Heart right ventricle (tissue), 16 donors: ENCODE measurements around the gene CUBN. TPM values are rescaled to one million over a fixed set of nuclear protein-coding genes. Genes with fewer than 3 reads are reported as not detected.

Experiments used
- ATAC-seq, 8 donors: fragments of 200-7000 bp; cut with Tn5 transposase; one replicate each; pipeline ENCODE4 v1.9.1; 2020; ENCODE audit warnings: mild to moderate bottlenecking in 8 of 8, moderate library complexity in 8 of 8, moderate number of reproducible peaks in 1 of 8
- DNase-seq, 2 donors: peaks; one replicate each; pipeline ENCODE4 v3.0.0-alpha.2; 2020
- H3K27ac ChIP-seq, 10 donors: fragments of 200-600 bp; sonication (generic) in 2 of 10; one replicate each; pipeline versions ENCODE4 v1.5.0 to v1.8.0; 2020 to 2022; ENCODE audit warnings: mild to moderate bottlenecking in 3 of 10
- H3K27me3 ChIP-seq, 7 donors: fragments of 200-600 bp; one replicate each; pipeline ENCODE4 v1.8.0; 2021 to 2022; ENCODE audit warnings: mild to moderate bottlenecking in 2 of 7
- H3K36me3 ChIP-seq, 9 donors: fragments of 200-600 bp; sonication (generic) in 1 of 9; one replicate each; pipeline versions ENCODE4 v1.5.0 to v1.8.0; 2020 to 2022; ENCODE audit warnings: mild to moderate bottlenecking in 2 of 9
- H3K4me1 ChIP-seq, 9 donors: fragments of 200-600 bp; sonication (generic) in 1 of 9; one replicate each; pipeline versions ENCODE4 v1.5.0 to v1.8.0; 2020 to 2022; ENCODE audit warnings: mild to moderate bottlenecking in 4 of 9
- H3K4me3 ChIP-seq, 10 donors: fragments of 200-600 bp; sonication (generic) in 2 of 10; one replicate each; pipeline versions ENCODE4 v1.5.0 to v1.8.0; 2020 to 2022; ENCODE audit warnings: mild to moderate bottlenecking in 7 of 10, moderate library complexity in 2 of 10
- H3K9me3 ChIP-seq, 11 donors: fragments of 200-600 bp in 10 of 11; sonication (generic) in 2 of 11; one replicate each; pipeline versions ENCODE4 v1.5.0 to v1.8.0; 2013 to 2022; ENCODE audit warnings: mild to moderate bottlenecking in 2 of 11, control low read depth in 1 of 11, moderate library complexity in 1 of 11
- WGBS, 2 donors: extraction: QIAGEN DNeasy Blood & Tissue Kit; methylation state at CpG; one replicate each; pipeline ENCODE4 v1.1.7; 2013; ENCODE audit warnings: inconsistent platforms in 1 of 2; 5-methylcytosine and 5-hydroxymethylcytosine counted together
- intact Hi-C, 10 donors: fragments of 100-400 bp; cut with DNase I; formaldehyde crosslinking; loops; one replicate each; pipeline versions ENCODE4 v1.11.1 to v1.14.2; 2022
- polyA plus RNA-seq, 2 donors: library from polyadenylated mRNA; stranded (reverse); fragments of 200-250 nt; gene quantifications; one replicate each; pipeline ENCODE4 v1.2.3, GENCODE V29; 2013
- total RNA-seq, 10 donors: library from RNA; stranded (reverse); fragmentation: NEBNext Ultra II Directional in 3 of 10; extraction: Animal tissue kit (Norgen Biotek cat#: 25700) in 3 of 10; gene quantifications; one replicate each; pipeline versions ENCODE4 v1.2.1 to v1.2.4, GENCODE V29; 2021 to 2023
- TF ChIP-seq, protein P1 (sequence below), 9 donors: fragments of 200-600 bp; sonication (generic) in 2 of 9; IDR thresholded peaks; one replicate each; pipeline versions ENCODE4 v1.5.0 to v1.8.0; 2021 to 2022; ENCODE audit warnings: antibody characterized with exemption in 9 of 9, mild to moderate bottlenecking in 5 of 9, moderate library complexity in 1 of 9
- donor health status: Arrhythmogenic right ventricular cardiomyopathy.
- donor health status: ischemic (EF 13 %, LVEDD 7.1; RV severe dilation, severe dysfunction).
- donor health status: healthy with polysubstance abuse.
- donor health status: DM: no; HTN: yes; CAD: no.
- donor health status: DM: no; HTN: no; CAD: no.
- donor health status: ischemic (EF 25% LVEDD 6.9; RV normal size, moderate dysfunction).
- donor health status: ischemic (EF 25% LVEDD 5.7; RV mildly dilated, moderate dysfunction).
- donor health status: healthy.
- donor health status: DM: yes; HTN: yes; CAD: no.
- donor health status: Ischemic cardiomyopathy.
- donor health status: ischemic (EF 35%, LVEDD 5.7; RV mildly dilated, moderate dysfunction).
- donor health status: nonischemic (EF 11% LVEDD 7.7; RV severe dilation, severe dysfunction).
- donor health status: DM: yes; HTN: yes; CAD: no.
- donor health status: PGD.
- donor health status: ischemic (EF 29% LVEDD 5.4; RV normal size, mild dysfunction).
- donor health status: nonischemic (EF 23%, LVEDD 6.1; RV moderate dilation, normal function).

CUBN gene
- total and polyA plus RNA-seq, 12 donors, result 0.13 to 1.2 (median 0.42) TPM

DNA sequence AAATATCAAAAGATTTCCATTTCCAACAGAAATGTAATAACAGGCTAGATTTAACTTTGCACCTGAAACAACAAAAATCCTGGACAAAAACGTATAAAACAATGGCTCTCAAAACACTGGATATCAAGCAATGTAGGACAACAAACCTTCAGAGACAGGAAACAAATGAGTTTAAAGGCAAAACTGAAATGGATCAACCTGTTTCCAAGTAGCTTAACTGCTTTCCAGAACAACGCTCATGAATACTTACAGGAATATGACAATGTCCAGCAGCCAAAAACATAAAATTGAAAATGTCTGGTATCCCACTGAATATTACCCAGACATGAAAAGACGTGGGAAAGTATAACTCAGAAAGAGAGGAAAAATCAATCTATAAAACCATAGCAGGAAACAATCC is 62.8 kb downstream of the CUBN start:
- no peak overlapping the region for H3K4me3 ChIP-seq
- ATAC-seq (no peak), DNase-seq (no peak)
- H3K9me3 ChIP-seq, result peaks cover 0 to 5% (median 0%) of the 10 kb centered on the region in 11 donors
- 76 to 88% methylated on average over 3 of the region's 3 CpGs for WGBS, 2 donors
- no peaks in the 10 kb centered on the region for H3K36me3 ChIP-seq
- H3K4me1 ChIP-seq, result peaks cover 0 to 18% (median 15%) of the 10 kb centered on the region in 9 donors
- no peaks in the 10 kb centered on the region for H3K27me3 ChIP-seq
- TF ChIP-seq, protein P1, sequence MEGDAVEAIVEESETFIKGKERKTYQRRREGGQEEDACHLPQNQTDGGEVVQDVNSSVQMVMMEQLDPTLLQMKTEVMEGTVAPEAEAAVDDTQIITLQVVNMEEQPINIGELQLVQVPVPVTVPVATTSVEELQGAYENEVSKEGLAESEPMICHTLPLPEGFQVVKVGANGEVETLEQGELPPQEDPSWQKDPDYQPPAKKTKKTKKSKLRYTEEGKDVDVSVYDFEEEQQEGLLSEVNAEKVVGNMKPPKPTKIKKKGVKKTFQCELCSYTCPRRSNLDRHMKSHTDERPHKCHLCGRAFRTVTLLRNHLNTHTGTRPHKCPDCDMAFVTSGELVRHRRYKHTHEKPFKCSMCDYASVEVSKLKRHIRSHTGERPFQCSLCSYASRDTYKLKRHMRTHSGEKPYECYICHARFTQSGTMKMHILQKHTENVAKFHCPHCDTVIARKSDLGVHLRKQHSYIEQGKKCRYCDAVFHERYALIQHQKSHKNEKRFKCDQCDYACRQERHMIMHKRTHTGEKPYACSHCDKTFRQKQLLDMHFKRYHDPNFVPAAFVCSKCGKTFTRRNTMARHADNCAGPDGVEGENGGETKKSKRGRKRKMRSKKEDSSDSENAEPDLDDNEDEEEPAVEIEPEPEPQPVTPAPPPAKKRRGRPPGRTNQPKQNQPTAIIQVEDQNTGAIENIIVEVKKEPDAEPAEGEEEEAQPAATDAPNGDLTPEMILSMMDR (IDR thresholded peaks at IDR 0.05), result no peak
- intact Hi-C loops, result no loop called here
- no peak overlapping the region for H3K27ac ChIP-seq

- no peak for DNase-seq
Measured at GRCh38 chr10:17066000-17066399, 63.6 kb downstream of the CUBN start.

GRCh38 chr10:17065273-17065672 is 64.3 kb downstream of the CUBN start:
- Histone ChIP-seq H3K4me1 (peaks cover 0 to 21% (median 15%) of the 10 kb centered on the region in 9 donors), H3K4me3 (no peak overlapping the region), H3K9me3 (peaks cover 0 to 5% (median 0%) of the 10 kb centered on the region in 11 donors), H3K27me3 (no peaks in the 10 kb centered on the region), H3K27ac (no peak overlapping the region), H3K36me3 (no peaks in the 10 kb centered on the region)
- DNase-seq, result no peak
- TF ChIP-seq, protein P1 (IDR thresholded peaks at IDR 0.05), result no peak
- 84 to 88% methylated on average over 6 of the region's 6 CpGs for WGBS, 2 donors
- intact Hi-C loops, result no loop called here
- no peak for ATAC-seq

More at GRCh38 chr10:17066000-17066399, 63.6 kb downstream of the CUBN start:
- ATAC-seq, result no peak
- no peak overlapping the region for H3K27ac ChIP-seq
- intact Hi-C loops, result no loop called here
- H3K9me3 ChIP-seq, result peaks cover 0 to 5% (median 0%) of the 10 kb centered on the region in 11 donors
- WGBS, 2 donors, result 83 to 90% methylated on average over 1 of the region's 1 CpG
- no peak overlapping the region for H3K4me3 ChIP-seq
- no peaks in the 10 kb centered on the region for H3K36me3 ChIP-seq
- H3K4me1 ChIP-seq, result peaks cover 0 to 21% (median 15%) of the 10 kb centered on the region in 9 donors
- TF ChIP-seq, protein P1 (IDR thresholded peaks at IDR 0.05), result no peak
- H3K27me3 ChIP-seq, result no peaks in the 10 kb centered on the region

DNA sequence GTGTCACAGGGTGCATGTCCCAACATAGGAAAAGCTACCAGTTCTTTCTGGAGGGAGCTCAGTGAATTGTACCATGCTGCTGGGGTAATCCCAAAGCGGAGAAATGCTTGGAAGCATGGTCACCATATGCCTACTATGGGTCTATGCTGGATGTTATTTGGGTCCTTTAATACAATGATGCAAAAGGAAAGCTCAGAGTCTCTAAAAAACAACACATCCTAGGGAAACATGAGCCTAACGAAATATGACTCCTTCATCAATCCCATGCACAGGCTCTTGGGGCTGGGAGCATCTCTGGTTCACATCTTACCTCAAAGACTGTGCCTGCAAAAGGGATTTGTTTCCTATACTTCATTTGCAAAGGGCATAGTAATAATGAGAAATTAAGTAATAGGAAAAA is 65.2 kb downstream of the CUBN start:
- Histone ChIP-seq H3K36me3 (no peaks in the 10 kb centered on the region), H3K4me3 (no peak overlapping the region), H3K4me1 (peaks cover 0 to 23% (median 15%) of the 10 kb centered on the region in 9 donors), H3K9me3 (peaks cover 0 to 5% (median 0%) of the 10 kb centered on the region in 11 donors), H3K27me3 (no peaks in the 10 kb centered on the region), H3K27ac (no peak overlapping the region)
- intact Hi-C loops, result no loop called here
- no peak for ATAC-seq
- no peak for DNase-seq
- TF ChIP-seq, protein P1 (IDR thresholded peaks at IDR 0.05), result no peak
- WGBS, 2 donors, result 95 to 100% methylated on average over 2 of the region's 2 CpGs
